GM12875 (cell line): ENCODE results near the gene CFAP73.

ENCODE experiments used
- H3K4me3 ChIP-seq: one replicate; pipeline ENCODE4 v1.5.1; 2011; ENCODE audit warnings: low read depth, low read length, control low read depth
- CTCF ChIP-seq: IDR thresholded peaks from 2 replicates; pipeline ENCODE4 v1.5.1; 2011; ENCODE audit warnings: low read depth, mild to moderate bottlenecking, control low read depth, inconsistent platforms, low read length, moderate library complexity, borderline replicate concordance; ENCODE audit not compliant: insufficient read depth

The CFAP73 gene

GRCh38 chr12:113167868-113168267 lies 18.3 kb downstream of the CFAP73 start:
- no peak for TF ChIP-seq CTCF
- no peak overlapping the region for H3K4me3 ChIP-seq

DNA sequence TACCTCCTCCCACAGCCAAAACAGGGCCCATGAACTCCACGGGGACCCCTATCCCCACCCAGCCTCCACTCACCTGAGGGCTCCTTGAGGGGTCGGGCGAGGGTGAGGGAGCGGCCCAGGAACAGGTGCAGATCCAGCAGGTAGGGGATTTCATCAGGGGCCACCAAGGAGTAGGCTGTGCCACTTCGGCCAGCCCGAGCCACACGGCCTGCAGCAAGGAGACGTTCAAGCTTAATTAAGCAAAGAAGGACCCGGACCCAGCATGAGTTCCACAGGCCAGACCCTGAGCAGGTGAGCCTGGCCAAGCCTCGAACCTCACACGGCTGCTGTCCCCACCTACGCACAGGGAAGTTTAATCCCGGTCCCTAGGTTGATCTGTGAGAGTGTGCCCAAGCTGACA lies 20.2 kb downstream of the CFAP73 start:
- no peak overlapping the region for H3K4me3 ChIP-seq
- no peak for TF ChIP-seq CTCF

DNA sequence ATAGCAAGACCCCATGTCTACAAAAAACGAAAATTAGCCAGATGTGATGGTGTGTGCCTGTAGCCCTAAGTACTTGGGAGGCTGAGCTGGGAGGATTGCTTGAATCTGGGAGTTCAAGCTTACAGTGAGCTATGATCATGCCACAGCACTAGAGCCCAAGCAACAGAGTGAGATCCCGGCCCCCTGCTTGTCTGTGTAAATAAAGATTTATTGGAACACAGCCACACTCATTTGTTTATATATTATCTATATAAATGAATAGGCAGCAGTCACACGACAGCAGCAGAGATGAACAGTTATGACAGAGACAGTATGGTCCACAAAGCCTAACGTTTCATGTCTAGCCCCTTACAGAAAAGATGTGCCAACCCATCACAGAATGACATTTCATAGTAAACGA lies 20.9 kb downstream of the CFAP73 start:
- no peak overlapping the region for H3K4me3 ChIP-seq
- no peak for TF ChIP-seq CTCF

DNA sequence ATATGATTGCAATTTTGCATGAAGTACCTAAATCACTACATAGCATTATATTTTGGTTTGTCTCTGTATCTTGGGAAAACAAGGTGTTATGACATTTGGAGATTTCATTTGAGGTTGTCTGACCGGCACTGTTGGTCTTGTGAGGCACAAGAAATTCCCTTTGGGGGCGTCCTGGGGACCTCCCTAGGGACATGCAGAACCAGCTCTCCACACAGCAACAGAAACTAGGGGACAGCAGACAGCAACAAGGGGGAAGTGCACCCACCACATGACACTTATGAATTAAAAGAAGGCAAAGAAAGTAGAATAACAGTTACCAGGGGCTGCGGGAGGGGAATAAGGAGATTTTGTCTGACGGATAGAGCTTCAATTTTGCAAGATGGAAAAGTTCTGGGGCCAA lies 21.4 kb downstream of the CFAP73 start:
- no peak for TF ChIP-seq CTCF
- no peak overlapping the region for H3K4me3 ChIP-seq

DNA sequence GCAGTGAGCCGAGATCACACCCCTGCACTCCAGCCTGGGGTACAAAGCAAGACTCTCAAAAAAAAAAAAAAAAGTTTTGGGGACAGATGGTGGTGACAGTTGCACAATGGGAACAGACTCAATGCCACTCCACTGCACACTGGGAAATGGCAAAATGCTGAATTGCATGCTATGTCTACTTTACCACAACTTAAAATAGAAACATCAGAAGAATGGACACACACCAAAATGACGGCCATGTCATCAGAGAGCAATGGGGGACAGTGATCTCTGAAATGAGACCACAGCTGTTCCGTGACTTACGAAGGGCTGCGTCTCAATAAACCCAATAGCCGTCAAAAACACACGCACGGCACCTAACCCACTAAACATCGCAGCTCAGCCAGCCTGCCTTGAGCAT lies 22.0 kb downstream of the CFAP73 start:
- H3K4me3 ChIP-seq = no peak overlapping the region
- TF ChIP-seq CTCF = no peak

- no peak for TF ChIP-seq CTCF
These were observed 22.7 kb downstream of the CFAP73 start for GRCh38 chr12:113172185-113172584.

GRCh38 chr12:113173081-113173698 lies 23.7 kb downstream of the CFAP73 start:
- no peak overlapping the region for H3K4me3 ChIP-seq
- TF ChIP-seq CTCF = no peak

More at GRCh38 chr12:113172185-113172584, 22.7 kb downstream of the CFAP73 start:
- no peak overlapping the region for H3K4me3 ChIP-seq
